Ascending aorta (tissue), 2 donors: ENCODE measurements around the gene UBL7. TPM values are rescaled to one million over a fixed set of nuclear protein-coding genes. Genes with fewer than 3 reads are reported as not detected.

Source experiments
- DNase-seq, 2 donors: peaks; one replicate each; pipeline ENCODE4 v3.0.0-alpha.2; 2019; ENCODE audit warnings: low spot score in 2 of 2
- H3K27ac ChIP-seq, 2 donors: fragments of 200-600 bp; sonication (generic); one replicate each; pipeline ENCODE4 v1.5.1; 2016 to 2017; ENCODE audit warnings: mild to moderate bottlenecking in 1 of 2
- H3K27me3 ChIP-seq: fragments of 200-600 bp; sonication (generic); one replicate; pipeline ENCODE4 v1.5.1; 2017
- H3K36me3 ChIP-seq, 2 donors: fragments of 200-600 bp; sonication (generic); one replicate each; pipeline ENCODE4 v1.5.1; 2016
- H3K4me1 ChIP-seq, 2 donors: fragments of 200-600 bp; sonication (generic); one replicate each; pipeline ENCODE4 v1.5.1; 2016 to 2017; ENCODE audit warnings: mild to moderate bottlenecking in 1 of 2
- H3K4me3 ChIP-seq, 2 donors: fragments of 200-600 bp; sonication (generic); one replicate each; pipeline ENCODE4 v1.5.1; 2016 to 2017; ENCODE audit warnings: mild to moderate bottlenecking in 1 of 2
- H3K9me3 ChIP-seq, 2 donors: fragments of 200-600 bp; sonication (generic); one replicate each; pipeline ENCODE4 v1.5.1; 2016
- CTCF ChIP-seq, 3 experiments: fragments of 200-600 bp in 2 of 3; fragments of 450-650 bp in 1 of 3; sonication (generic) in 2 of 3; IDR thresholded peaks; one replicate each; pipeline ENCODE4 v1.5.1; 2016 to 2019; ENCODE audit warnings: antibody characterized with exemption in 3 of 3, mild to moderate bottlenecking in 1 of 3, moderate library complexity in 1 of 3
- intact Hi-C: fragments of 100-400 bp; cut with DNase I; formaldehyde crosslinking; loops from one replicate; pipeline ENCODE4 v1.15.1; 2023
- total RNA-seq: library from RNA; depleted of rRNA; stranded (reverse); fragments of >200 nt; gene quantifications from one replicate; pipeline ENCODE4 v1.1.0, GENCODE V29; 2016

The UBL7 gene
- total RNA-seq, 1 donor from 2014 or later: 63.4 TPM

- intact Hi-C loops: no loop called here
- TF ChIP-seq CTCF (IDR thresholded peaks at IDR 0.05): no peak
- no peaks in the 10 kb centered on the region for H3K27me3 ChIP-seq
- H3K36me3 ChIP-seq: no peaks in the 10 kb centered on the region
- H3K4me3 ChIP-seq: no peak overlapping the region
- H3K9me3 ChIP-seq: no peaks in the 10 kb centered on the region
- peaks cover under 1 to 4% of the 10 kb centered on the region in 2 donors for H3K4me1 ChIP-seq
- H3K27ac ChIP-seq: no peak overlapping the region
- DNase-seq: no peak
Observed at GRCh38 chr15:74427607-74428441, 33.1 kb downstream of the UBL7 start.

- peaks cover 0 to 10% of the 10 kb centered on the region in 2 donors for H3K4me1 ChIP-seq
- no peak overlapping the region for H3K4me3 ChIP-seq
- no peaks in the 10 kb centered on the region for H3K27me3 ChIP-seq
- intact Hi-C loops: no loop called here
- no peak for TF ChIP-seq CTCF (IDR thresholded peaks at IDR 0.05)
- no peak for DNase-seq
- no peaks in the 10 kb centered on the region for H3K36me3 ChIP-seq
- no peak overlapping the region for H3K27ac ChIP-seq
- H3K9me3 ChIP-seq: no peaks in the 10 kb centered on the region
Observed at GRCh38 chr15:74426404-74427281, 34.3 kb downstream of the UBL7 start.

- Histone ChIP-seq H3K4me3 (no peak overlapping the region), H3K4me1 (peaks cover 0 to 10% of the 10 kb centered on the region in 2 donors), H3K27ac (no peak overlapping the region), H3K9me3 (no peaks in the 10 kb centered on the region), H3K36me3 (no peaks in the 10 kb centered on the region), H3K27me3 (no peaks in the 10 kb centered on the region)
- no peak for DNase-seq
- no peak for TF ChIP-seq CTCF (IDR thresholded peaks at IDR 0.05)
- intact Hi-C loops: no loop called here
Observed at GRCh38 chr15:74425630-74426029, 35.3 kb downstream of the UBL7 start.

- H3K36me3 ChIP-seq: no peaks in the 10 kb centered on the region
- H3K27ac ChIP-seq: no peak overlapping the region
- DNase-seq: no peak
- H3K27me3 ChIP-seq: no peaks in the 10 kb centered on the region
- intact Hi-C loops: no loop called here
- no peak for TF ChIP-seq CTCF (IDR thresholded peaks at IDR 0.05)
- no peaks in the 10 kb centered on the region for H3K9me3 ChIP-seq
- no peak overlapping the region for H3K4me3 ChIP-seq
- H3K4me1 ChIP-seq: peaks cover 0 to 10% of the 10 kb centered on the region in 2 donors
Observed at GRCh38 chr15:74424901-74425528, 35.9 kb downstream of the UBL7 start.

GRCh38 chr15:74423431-74424257, 37.3 kb downstream of the UBL7 start:
- no peak for DNase-seq
- H3K27me3 ChIP-seq: no peaks in the 10 kb centered on the region
- no peaks in the 10 kb centered on the region for H3K36me3 ChIP-seq
- no peak overlapping the region for H3K27ac ChIP-seq
- TF ChIP-seq CTCF (IDR thresholded peaks at IDR 0.05): no peak
- H3K9me3 ChIP-seq: no peaks in the 10 kb centered on the region
- peaks cover 0 to 10% of the 10 kb centered on the region in 2 donors for H3K4me1 ChIP-seq
- no peak overlapping the region for H3K4me3 ChIP-seq
- intact Hi-C loops: no loop called here
